Glutamatergic neuron (in vitro differentiated cells): ENCODE data around the gene GRID1. TPM values are rescaled to one million over a fixed set of nuclear protein-coding genes. Genes with fewer than 3 reads are reported as not detected.

ENCODE experiments used
- DNase-seq: peaks from one replicate; pipeline ENCODE4 v3.0.0; 2022
- H3K27ac Mint-ChIP-seq: one replicate; pipeline ENCODE4 v1.8.0; 2020; ENCODE audit warnings: mild to moderate bottlenecking, mixed read lengths, inconsistent platforms; ENCODE audit not compliant: unreplicated experiment
- H3K27me3 Mint-ChIP-seq: one replicate; pipeline ENCODE4 v1.8.0; 2020; ENCODE audit warnings: mild to moderate bottlenecking, moderate library complexity, mixed read lengths, inconsistent platforms; ENCODE audit not compliant: unreplicated experiment
- H3K36me3 Mint-ChIP-seq: one replicate; pipeline ENCODE4 v1.8.0; 2020; ENCODE audit warnings: mild to moderate bottlenecking, mixed read lengths, inconsistent platforms; ENCODE audit not compliant: unreplicated experiment
- H3K4me1 Mint-ChIP-seq: one replicate; pipeline ENCODE4 v1.8.0; 2020; ENCODE audit warnings: mild to moderate bottlenecking, low read depth, mixed read lengths, inconsistent platforms; ENCODE audit not compliant: unreplicated experiment
- H3K4me3 Mint-ChIP-seq: one replicate; pipeline ENCODE4 v1.8.0; 2020; ENCODE audit warnings: mild to moderate bottlenecking, mixed read lengths, inconsistent platforms; ENCODE audit not compliant: unreplicated experiment
- H3K9me3 Mint-ChIP-seq: one replicate; pipeline ENCODE4 v1.8.0; 2020; ENCODE audit warnings: mild to moderate bottlenecking, moderate library complexity, mixed read lengths, inconsistent platforms; ENCODE audit not compliant: unreplicated experiment
- total RNA-seq: library from RNA; stranded (reverse); fragmentation: NEBNext Ultra II Directional; extraction: Animal tissue kit (Norgen Biotek cat#: 25700); gene quantifications from one replicate; pipeline ENCODE4 v1.2.1, GENCODE V29; 2021; ENCODE audit not compliant: unreplicated experiment
- TF ChIP-seq, protein P1 (sequence below): fragments of 200-600 bp; sonication (generic); IDR thresholded peaks from one replicate; pipeline ENCODE4 v1.5.0; 2021; ENCODE audit not compliant: partially characterized antibody, unreplicated experiment

Gene GRID1
- total RNA-seq, 1 donor from 2014 or later: 8.0 TPM

DNA sequence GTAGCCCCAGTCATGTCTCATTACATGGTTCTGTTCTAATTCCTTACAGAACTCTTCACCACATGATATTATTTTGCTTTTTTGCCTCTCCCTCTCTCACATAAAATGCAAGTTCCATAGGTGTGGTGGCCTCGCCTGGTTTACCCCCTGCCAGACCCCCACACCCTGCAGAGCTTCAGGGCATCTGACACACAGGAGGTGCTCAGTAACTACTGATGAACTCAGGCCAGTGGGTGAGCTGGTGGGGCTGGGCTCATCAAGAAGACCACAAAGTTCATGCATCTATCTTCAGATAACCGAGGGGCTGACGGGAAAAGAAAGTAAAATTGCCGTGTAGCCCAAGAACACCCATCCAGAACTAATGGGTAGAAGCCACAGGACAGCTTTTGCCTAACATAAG lies 253.1 kb downstream of the GRID1 start:
- H3K9me3 Mint-ChIP-seq: no peaks in the 10 kb centered on the region
- no peak overlapping the region for H3K4me3 Mint-ChIP-seq
- peaks cover 1% of the 10 kb centered on the region for H3K4me1 Mint-ChIP-seq
- H3K27ac Mint-ChIP-seq: no peak overlapping the region
- TF ChIP-seq, protein P1, sequence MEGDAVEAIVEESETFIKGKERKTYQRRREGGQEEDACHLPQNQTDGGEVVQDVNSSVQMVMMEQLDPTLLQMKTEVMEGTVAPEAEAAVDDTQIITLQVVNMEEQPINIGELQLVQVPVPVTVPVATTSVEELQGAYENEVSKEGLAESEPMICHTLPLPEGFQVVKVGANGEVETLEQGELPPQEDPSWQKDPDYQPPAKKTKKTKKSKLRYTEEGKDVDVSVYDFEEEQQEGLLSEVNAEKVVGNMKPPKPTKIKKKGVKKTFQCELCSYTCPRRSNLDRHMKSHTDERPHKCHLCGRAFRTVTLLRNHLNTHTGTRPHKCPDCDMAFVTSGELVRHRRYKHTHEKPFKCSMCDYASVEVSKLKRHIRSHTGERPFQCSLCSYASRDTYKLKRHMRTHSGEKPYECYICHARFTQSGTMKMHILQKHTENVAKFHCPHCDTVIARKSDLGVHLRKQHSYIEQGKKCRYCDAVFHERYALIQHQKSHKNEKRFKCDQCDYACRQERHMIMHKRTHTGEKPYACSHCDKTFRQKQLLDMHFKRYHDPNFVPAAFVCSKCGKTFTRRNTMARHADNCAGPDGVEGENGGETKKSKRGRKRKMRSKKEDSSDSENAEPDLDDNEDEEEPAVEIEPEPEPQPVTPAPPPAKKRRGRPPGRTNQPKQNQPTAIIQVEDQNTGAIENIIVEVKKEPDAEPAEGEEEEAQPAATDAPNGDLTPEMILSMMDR: no peak
- H3K36me3 Mint-ChIP-seq: no peaks in the 10 kb centered on the region
- no peak for DNase-seq
- no peaks in the 10 kb centered on the region for H3K27me3 Mint-ChIP-seq

DNA sequence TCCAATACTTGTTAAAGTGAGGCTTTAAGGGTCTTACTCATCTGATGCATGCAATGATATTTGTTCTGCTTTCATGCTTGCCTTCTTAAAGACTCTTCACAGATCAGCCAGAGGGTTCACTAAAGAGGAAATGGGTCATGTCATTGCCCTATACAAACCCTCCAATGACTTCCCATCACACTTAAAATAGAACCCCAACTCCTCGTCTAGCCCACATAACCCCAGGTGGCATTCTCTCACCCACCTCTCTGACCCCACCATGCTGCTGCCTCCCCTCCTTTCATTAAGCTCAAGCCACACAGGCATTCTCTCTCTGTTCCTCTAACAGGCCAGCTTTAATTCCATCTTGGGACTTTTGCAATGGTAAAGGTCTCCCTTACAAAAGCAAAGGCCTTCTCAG lies 253.6 kb downstream of the GRID1 start:
- H3K36me3 Mint-ChIP-seq: no peaks in the 10 kb centered on the region
- DNase-seq: no peak
- peaks cover 3% of the 10 kb centered on the region for H3K4me1 Mint-ChIP-seq
- H3K27ac Mint-ChIP-seq: peak overlapping the region; percentile 52
- H3K9me3 Mint-ChIP-seq: no peaks in the 10 kb centered on the region
- TF ChIP-seq, protein P1: no peak
- H3K27me3 Mint-ChIP-seq: no peaks in the 10 kb centered on the region
- H3K4me3 Mint-ChIP-seq: no peak overlapping the region

DNA sequence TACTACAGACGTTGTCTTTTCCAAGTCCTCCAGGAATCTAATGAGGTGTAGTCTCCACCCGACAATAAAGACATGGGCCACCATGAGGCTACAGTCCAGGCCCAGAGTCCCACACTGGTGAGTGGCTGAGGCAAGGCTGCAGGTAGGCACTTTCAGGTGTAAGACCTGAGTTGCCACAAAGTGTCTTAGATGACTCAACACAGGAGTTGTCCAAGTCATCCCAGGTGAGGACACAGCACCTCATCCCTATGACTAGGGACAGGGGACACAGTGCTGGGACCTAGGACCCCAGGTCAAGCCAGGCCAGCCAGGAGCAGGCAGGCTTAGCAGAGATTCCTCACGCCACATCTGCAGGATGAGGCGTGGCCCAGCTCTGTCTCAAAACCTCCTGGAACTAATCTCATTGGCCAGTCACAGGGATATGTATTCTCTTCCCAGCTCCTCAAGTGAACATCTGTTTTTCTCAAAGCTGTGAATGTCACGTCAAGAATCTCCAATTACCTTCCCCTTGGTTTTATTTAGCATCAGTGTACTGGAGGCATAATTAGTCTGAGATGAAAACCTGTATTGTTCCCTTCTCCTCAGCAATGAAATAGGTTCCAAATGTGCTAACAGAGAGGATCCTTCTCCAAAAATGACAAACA lies 254.6 kb downstream of the GRID1 start:
- TF ChIP-seq, protein P1: no peak
- Mint-ChIP-seq H3K4me1 (peaks cover 3% of the 10 kb centered on the region), H3K36me3 (no peaks in the 10 kb centered on the region), H3K4me3 (no peak overlapping the region), H3K27me3 (no peaks in the 10 kb centered on the region), H3K27ac (no peak overlapping the region), H3K9me3 (no peaks in the 10 kb centered on the region)
- no peak for DNase-seq

DNA sequence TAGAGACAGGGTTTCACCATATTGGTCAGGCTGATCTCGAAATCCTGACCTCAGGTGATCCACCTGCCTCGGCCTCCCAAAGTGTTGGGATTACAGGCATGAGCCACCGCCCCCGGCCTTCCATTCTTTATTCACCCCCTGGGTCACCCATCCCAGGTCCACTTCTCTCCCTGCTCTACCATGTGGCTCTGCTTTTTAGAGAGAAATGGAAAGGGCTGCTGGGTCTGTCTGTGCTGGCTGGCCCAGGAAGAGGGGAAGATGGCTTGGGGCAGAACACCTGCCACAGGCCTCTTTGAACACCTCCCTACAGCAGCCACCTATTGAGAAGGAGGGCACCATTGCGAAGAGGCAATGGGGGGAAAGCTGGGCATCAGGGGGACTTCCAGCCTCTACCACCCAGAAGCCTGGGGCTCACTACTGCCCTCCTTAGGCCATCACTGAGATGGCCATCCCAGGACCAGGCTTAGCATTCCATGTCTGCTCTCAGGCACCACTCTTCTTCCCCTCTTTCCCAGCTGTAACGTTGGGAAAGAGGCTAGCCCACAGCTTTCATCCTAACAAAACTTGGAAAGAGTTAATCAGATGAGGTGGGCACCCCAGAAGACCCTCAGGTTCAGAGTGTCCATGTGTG lies 256.3 kb downstream of the GRID1 start:
- peaks cover 4% of the 10 kb centered on the region for H3K9me3 Mint-ChIP-seq
- no peak overlapping the region for H3K4me3 Mint-ChIP-seq
- no peak overlapping the region for H3K27ac Mint-ChIP-seq
- no peaks in the 10 kb centered on the region for H3K36me3 Mint-ChIP-seq
- TF ChIP-seq, protein P1: no peak
- H3K27me3 Mint-ChIP-seq: no peaks in the 10 kb centered on the region
- H3K4me1 Mint-ChIP-seq: peaks cover 3% of the 10 kb centered on the region
- DNase-seq: no peak

DNA sequence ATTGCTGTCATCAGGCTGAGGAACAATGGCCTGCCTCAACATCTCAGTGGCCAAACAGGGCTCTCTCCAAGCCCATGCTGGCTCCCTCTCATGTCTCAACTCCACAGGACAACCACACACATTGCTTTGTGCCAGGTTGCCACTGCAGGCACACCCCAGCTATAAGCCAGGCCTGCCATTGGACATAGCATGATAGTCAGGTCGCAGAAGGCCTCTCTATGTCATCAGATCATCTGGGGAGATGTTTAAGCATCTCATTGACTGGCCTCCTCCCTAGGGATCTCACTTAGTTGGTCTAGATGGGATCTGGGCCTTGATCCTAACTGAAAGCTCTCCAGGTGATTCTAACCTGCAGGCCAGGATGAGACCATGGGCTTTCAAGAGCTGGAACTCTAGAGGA lies 257.2 kb downstream of the GRID1 start:
- no peak overlapping the region for H3K27ac Mint-ChIP-seq
- peaks cover 3% of the 10 kb centered on the region for H3K4me1 Mint-ChIP-seq
- TF ChIP-seq, protein P1: no peak
- no peaks in the 10 kb centered on the region for H3K36me3 Mint-ChIP-seq
- H3K9me3 Mint-ChIP-seq: peaks cover 4% of the 10 kb centered on the region
- DNase-seq: no peak
- no peaks in the 10 kb centered on the region for H3K27me3 Mint-ChIP-seq
- no peak overlapping the region for H3K4me3 Mint-ChIP-seq
